Gastroesophageal sphincter (tissue), 3 donors: ENCODE measurements around the gene NR6A1.

Experiments used
- CTCF ChIP-seq, 4 experiments: fragments of 200-600 bp in 2 of 4; fragments of 450-650 bp in 2 of 4; sonication (generic) in 1 of 4; IDR thresholded peaks; one replicate each; pipeline ENCODE4 v1.5.1; 2017 to 2019; ENCODE audit warnings: antibody characterized with exemption in 4 of 4, mild to moderate bottlenecking in 2 of 4, moderate library complexity in 2 of 4
- EP300 ChIP-seq: sonication (generic); formaldehyde crosslinking; IDR thresholded peaks from one replicate; pipeline ENCODE4 v1.6.1; 2017; ENCODE audit warnings: antibody characterized with exemption, mild to moderate bottlenecking
- POLR2A ChIP-seq, 2 donors: fragments of 450-650 bp; IDR thresholded peaks; one replicate each; pipeline ENCODE4 v1.6.1; 2017; ENCODE audit warnings: antibody characterized with exemption in 2 of 2, mild to moderate bottlenecking in 2 of 2, moderate library complexity in 1 of 2
- POLR2AphosphoS5 ChIP-seq: sonication (generic); formaldehyde crosslinking; IDR thresholded peaks from one replicate; pipeline ENCODE4 v1.6.1; 2017; ENCODE audit warnings: antibody characterized with exemption

DNA sequence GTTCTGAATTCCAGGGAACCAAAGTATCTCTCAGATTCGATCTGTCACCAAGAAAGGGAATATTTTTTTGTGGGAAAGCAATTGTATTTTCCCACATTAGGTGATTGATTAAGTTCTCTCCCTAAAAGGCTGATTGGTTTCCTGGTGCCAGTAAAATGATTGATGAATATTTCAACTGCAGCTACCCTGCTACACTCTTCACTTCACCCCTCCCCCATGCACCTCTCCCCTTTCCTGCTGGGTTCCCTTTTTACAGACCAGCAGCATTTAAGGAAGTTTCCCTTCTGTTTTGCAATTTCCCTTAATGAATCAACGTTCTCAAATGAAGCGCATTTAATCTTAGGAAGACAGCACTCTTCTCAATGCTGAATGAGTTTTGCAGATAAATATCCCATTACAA lies 13.1 kb downstream of the NR6A1 start:
- TF ChIP-seq CTCF (IDR thresholded peaks at IDR 0.05) (no peak), EP300 (no peak), POLR2A (IDR thresholded peaks at IDR 0.05) (no peak), POLR2AphosphoS5 (no peak)
